Stimulated activated CD4-positive, alpha-beta T cell treated with anti-CD3 and anti-CD28 coated beads, Interleukin-12 subunit alpha, Interleukin-12 subunit beta, amount 100 ng/mL, for 24 hours (primary cell): ENCODE data around the gene RGS10.
A peak's percentile ranks its signal among the peaks of the same experiment; 100 is the strongest.

ENCODE experiments used
- DNase-seq, 2 experiments: peaks; one replicate each; pipeline ENCODE4 v3.0.0-alpha.2; 2020; ENCODE audit warnings: low read depth in 2 of 2

RGS10 gene

DNA sequence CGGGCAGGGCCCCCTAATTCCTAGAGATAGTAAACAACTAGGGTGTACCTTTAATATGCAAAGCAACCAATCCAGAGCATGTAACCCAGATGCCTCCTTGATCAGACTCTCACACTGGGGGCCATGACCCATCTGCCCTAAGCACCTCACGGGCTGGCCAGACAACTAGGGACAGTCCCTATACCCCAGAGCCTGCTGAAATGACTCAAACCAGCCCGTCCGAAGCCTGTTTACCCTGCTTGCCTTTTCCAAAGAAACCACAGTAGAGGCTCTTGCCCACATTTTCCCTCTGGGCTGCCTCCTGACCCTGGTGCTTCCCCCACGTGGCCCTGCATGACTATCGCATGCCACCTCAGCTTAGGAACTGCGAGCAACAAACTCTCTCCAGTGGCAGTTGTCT, 46.2 kb downstream of the RGS10 start:
- peak; percentile 33 to 68 for DNase-seq

DNA sequence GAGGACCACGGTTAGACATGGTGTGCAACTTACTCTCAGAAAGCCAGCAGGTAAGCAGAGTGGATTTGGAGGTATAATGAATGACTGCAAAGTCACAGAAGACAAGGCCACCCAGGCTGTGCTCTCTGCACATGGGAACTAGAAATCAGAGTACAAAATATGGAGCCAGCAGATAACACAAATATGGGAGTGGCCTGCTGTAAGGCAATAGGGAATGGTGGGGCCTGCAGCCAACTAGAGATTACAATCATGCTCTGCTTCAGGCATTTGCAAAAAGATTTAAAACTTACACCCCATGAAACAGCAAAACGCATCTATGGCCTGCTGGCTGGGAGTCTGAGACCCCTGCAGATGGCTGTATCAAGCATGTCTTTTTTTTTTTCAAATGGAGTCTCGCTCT, 47.0 kb downstream of the RGS10 start:
- DNase-seq = no peak

DNA sequence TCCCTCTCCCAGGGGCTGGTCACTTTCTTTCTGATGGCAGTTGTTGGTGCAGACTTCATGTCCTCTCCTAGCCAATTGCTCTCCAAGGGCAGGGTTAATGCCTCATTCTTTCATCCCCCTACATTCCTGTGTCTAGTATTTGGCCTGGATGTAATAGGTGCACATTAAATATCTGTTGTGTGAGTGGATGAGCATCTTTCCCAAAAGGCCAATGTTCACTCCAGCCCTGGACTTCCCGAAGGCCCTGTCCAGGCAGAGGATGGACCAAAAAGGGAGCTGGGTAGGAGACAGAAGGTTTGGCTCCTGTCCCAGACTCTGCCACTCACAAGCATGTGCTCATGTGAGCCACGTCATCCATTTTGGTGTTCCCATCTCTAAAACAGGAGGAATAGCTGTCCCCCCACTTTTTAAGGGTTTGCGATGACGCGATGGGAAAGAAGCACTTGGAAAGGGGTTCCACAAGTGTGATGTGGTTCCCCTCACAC, 47.5 kb downstream of the RGS10 start:
- no peak for DNase-seq

DNA sequence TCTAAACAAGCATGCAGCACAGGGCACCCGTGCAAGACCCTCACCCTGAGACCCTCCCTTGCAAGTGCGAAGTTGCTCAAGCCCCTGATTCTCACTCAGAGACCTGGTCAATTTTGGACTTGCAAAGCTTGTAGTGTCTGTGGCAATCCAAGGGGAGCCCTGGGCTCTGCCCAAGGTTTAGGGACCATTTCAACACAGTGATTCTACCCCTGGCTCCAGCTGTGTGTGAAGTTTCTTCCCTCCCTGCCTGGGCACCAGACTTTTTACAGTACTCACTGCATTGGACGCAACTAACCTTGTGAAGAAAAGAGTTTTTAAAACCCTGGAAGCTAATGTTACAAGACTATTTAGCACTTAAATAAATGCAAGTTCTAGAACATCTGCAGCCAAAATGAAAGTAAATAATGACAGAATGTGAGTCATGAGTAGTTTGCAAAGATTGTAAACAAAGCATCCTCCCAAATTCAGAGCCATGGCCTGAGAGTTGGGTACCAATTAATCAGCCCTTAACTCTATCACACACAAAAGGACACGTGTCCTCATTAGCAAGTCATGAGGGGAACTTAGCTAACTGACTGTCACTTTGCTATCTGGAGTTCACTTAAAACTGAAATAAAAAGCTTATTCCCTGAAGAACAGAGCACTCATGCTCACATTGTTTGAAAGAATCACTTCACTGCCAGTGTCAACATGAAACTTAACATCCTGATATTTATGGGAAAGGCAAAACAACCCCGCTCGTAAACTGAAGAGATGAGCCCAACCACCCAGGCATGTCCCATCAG, 48.1 kb downstream of the RGS10 start:
- no peak for DNase-seq

DNA sequence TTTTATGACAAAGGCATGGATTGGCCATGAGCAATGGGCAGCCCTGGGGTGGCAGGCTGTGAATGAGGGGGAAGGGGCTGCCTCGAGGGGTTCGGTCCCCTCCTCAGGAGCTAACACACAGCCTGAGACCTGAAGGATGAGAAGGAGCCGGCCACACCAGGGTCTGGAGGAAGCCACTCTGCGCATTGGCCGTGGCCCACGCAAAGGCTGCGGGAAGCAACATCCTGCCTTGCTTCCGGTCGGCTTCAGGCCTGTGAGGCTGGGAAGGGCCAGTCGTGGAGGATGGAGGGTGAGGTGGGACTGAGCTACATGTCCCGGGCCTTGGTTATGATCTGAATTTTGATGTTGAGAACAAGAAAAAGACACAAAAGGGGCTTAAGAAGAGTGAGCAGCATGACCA, 49.4 kb downstream of the RGS10 start:
- DNase-seq = no peak

DNA sequence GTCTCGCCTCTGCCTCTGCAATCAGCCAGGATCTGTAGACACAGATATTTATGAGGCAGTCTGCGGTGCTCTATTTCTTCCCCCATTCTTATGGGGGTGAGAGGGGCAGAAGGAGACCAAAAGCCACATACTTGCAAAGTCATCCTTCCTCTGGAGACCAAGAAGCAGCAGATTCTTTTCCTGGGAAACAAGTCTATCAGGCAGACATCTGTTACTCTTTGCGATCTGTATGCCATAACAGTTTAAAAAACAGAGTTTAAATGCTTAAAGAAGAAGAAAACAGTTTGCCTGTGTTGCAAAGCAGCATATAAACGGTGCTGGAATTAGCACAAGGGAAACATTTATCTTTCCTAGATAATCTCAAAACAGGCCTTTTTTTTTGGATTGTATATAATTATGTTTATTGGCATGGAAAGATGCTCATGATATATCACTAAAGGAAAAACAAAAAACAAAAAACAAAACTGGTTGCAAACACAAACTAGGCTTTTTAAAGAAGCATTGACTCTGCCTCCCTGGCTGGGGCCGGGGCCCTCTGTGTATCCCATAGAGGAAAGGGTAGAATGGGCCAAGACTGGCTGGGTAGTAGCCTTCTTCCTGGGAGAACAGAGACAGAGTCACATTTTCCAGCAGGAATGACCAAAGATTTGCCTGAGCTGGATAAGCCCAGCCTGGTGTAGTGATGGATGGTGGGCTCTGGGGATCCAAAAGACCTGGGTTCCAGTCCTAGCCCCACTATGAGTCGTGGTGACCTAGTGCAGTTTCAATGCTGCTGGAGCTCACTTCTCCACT, 50.4 kb downstream of the RGS10 start:
- DNase-seq = no peak

DNA sequence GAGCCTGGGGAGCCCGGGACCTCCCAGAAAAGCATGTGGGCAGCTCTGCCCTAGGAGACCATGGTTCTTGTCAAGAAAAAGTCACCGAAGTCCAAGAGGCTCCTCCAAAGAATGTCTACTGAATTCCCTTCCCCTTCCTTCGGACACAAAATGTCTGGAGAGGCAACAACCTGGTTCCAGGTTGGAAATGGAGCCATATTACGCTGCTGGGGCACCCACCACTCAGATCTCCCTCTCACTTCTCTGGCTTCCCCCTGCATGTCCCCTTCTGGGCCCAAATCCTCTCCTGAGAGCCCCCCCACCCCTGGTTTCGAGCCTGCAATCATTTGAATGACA, 52.6 kb downstream of the RGS10 start:
- DNase-seq = no peak

DNA sequence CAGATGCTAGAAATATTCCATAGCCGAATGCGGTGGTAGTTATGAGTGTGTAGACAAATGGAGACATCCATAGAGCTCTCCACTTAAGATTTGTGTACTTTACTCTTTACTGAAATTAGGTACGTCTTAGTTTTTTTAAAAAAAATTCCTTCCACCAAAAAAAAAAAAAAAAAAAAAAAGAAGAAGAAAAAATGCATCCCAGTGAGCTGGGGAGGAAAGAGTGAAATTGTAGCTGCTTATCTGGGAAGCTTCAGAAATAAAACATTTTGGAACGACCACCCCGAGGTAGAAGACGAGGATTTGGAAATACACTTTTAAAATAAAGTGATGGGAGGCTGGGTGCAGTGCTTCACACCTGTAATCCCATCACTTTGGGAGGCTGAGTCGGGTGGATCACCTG, 53.8 kb downstream of the RGS10 start:
- DNase-seq = no peak

DNA sequence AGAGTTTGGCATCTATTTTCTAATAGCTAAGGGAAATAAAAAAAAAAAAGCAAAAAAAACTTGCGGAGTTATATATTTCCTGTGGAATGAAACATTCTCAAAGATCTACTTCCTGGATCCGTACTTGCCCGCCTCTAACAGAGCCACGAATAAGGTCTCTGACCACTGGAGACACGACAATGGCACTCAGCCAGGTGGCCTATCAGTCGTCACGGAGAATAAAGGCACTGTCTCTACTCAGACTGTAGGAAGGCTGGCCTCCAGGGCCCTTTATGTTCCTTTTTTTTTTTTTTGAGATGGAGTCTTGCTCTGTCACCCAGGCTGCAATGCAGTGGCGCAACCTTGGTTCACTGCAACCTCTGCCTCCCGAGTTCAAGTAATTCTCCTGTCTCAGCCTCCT, 58.7 kb downstream of the RGS10 start:
- no peak for DNase-seq

DNA sequence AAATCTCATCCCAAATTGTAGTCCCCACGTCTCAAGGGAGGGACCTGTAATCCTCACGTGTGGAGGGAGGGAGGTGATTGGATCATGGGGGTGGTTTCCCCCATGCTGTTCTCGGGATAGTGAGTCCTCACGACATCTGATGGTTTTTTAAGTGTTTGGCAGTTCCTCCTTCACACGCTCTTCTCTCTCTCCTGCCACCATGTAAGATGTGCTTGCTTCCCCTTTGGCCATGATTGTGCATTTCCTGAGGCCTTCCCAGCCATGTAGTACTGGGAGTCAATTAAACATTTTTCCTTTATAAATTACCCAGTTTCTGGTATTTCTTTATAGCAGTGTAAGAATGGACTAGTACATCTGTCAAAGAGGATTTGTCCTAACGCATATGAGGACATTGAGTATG, 59.5 kb downstream of the RGS10 start:
- no peak for DNase-seq

DNA sequence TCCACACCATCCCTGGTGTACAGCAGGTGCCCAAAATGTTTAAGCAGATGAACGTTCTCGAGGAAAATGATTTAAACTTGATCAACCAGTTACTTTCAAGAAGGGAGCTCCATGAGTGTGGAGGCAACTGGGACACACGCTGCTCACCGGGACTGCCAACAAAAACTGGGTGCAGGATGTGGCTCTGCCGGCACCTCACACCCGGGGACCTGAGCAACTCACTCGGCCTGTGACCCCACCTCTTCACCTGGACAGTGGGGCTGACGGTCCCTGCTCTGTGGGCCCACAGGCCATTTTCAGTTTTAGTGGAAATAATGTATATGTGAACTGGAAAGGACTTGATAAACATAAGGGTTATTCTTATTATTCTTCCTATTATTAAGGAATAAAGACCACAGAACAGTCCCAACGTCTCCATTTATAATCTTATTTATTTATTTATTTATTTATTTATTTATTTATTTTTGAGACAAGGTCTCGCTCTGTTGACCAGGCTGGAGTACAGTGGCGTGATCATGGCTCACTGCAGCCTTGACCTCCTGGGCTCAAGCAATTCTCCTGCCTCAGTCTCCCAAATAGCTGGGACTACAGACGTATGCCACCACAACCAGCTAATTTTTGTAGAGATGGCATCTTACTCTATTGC, 60.6 kb downstream of the RGS10 start:
- no peak for DNase-seq

DNA sequence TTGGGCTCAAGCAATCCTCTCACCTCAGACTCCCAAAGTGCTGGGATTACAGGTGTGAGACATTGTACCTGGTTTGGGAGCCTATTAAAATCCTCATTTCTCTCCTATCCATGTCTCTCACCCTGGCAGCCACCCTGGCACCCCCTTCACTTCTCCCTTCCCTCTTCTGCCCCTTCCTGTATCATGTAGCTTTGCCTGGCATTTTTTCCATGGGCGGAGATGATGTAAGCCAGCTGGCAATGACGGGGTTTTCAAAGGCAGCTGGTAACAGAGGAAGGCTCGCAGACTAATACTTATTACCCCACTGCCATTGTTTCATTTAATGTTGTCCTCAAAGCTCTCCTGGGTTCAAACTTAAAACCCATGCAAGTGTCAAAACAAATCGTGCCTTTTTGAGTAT, 61.9 kb downstream of the RGS10 start:
- no peak for DNase-seq

DNA sequence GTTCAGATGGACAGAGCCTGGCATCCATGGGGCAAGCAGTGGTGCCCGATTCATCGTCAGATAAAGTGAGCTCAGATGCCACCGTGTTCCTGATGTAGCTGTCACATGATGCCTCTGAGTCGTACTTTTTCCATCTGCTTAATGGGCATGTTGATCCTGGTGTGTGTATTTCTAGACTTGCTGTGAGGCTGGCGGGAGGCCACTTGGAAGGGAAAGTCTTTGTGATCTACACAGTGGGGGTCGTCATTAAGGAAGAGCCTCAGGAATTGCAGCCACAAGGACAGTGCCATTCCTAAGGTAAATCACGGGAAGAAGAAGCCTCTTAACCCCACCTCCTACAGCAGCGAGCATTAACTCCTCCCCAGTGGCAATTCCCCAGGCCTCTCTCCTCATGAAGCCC, 63.0 kb downstream of the RGS10 start:
- DNase-seq = no peak

DNA sequence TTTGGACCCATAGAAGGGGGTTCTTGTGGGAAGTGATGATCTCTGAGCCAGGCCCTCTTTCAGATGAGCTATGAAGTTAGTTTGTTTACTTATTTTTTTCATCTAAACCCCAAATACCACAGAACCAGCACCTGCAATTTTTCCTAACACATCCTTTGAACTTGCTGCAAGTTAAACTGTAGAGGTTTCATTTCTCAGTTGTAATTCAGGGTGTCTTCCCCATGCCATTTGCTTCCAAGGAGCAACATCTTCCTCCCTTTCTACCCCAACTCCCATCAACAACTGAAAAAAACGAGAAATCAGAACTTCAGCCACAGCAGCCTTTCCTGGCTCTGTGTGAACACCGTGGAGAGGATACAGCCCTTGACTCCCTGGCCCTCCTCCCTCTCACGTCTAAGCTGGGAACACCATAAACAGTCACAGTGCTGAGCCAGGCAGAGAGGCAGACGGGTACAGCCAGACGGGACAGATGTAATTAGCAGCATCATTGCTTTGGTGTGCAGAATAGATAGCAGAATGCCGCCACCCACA, 63.6 kb downstream of the RGS10 start:
- DNase-seq = no peak

DNA sequence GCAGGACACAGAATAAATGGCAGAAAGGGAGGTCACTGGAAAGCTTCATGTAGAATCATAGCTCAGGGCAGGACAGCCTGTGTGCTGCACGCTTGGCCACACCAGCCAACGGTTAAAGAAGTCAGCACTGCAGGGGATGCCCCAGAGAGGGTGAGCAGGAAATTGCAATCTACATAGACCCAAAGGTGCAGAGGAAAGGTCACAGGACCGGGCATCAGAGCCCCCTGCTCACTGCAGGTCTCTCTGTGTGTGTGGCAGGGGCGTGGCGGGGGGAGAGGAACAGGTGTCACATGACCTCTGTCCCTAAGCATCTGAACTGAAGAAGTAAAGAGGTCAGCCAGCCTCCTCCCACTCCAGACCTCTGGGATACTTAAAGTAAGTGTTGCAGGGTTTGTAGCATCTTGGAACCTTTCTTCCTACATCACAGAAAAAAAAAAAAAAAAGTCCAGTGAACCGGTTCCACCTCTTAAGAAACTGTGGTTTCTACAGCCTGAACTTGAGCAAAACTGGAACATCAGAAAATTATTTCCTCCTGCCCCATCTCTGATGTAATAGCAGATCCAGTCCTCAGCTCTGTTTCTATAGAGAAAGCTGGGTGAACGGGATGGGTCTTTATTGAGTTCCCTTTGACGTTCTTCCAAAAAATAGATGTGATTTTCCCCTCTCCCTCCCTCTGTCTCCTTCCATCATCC, 64.3 kb downstream of the RGS10 start:
- DNase-seq = no peak

DNA sequence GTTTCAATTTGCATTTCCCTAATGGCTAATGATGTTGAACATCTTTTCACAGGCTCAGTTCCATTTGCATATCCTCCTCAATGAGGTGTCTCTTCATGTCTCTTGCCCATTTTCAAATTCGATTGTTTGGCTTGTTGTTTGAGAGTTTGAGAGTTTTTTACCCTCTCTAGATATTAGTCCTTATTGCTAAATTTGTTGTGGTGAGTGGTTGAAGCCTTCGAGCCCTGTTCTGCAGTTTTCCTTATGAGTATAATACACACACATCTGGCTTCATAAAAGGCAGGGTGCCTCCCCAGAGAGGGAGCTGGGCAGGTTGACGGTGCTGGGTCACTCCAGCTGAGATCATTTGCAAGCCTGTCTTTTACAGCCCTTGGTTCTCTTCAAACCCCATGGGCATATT, 65.1 kb downstream of the RGS10 start:
- no peak for DNase-seq

DNA sequence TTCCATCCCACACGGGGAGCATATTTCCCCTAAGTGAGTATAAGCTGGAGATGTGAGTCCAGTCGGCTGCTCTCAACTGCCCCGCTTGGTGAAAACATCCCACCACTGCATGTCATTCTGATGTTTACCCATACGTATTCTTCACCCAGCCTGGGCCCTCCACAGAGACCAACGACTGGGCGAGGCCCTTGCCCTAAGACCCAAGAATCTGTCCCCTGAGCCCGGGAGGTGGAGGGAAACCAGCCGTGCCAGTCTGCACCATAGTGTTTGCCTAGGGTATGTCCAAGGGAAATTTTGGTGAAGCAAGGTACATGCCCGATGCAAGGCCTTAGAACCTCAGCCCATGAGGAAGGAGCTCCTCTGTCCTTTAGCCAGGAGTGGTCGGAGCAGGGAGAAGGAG, 67.9 kb downstream of the RGS10 start:
- DNase-seq = no peak

DNA sequence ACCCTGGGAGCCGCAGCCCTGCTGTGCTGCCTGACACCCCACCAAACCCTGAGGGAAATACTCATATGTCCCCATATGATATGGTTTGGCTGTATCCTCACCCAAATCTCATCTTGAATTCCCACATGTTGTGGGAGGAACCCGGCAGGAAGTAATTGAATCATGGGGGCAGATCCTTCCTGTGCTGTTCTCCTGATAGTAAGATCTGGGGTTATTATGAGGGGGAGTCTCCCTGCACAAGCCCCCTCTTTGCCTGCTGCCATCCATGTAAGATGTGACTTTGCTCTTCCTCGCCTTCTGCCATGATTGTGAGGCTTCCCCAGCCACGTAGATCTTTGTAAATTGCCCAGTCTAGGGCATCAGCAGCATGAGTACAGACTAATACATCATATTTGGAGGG, 68.7 kb downstream of the RGS10 start:
- DNase-seq = no peak

DNA sequence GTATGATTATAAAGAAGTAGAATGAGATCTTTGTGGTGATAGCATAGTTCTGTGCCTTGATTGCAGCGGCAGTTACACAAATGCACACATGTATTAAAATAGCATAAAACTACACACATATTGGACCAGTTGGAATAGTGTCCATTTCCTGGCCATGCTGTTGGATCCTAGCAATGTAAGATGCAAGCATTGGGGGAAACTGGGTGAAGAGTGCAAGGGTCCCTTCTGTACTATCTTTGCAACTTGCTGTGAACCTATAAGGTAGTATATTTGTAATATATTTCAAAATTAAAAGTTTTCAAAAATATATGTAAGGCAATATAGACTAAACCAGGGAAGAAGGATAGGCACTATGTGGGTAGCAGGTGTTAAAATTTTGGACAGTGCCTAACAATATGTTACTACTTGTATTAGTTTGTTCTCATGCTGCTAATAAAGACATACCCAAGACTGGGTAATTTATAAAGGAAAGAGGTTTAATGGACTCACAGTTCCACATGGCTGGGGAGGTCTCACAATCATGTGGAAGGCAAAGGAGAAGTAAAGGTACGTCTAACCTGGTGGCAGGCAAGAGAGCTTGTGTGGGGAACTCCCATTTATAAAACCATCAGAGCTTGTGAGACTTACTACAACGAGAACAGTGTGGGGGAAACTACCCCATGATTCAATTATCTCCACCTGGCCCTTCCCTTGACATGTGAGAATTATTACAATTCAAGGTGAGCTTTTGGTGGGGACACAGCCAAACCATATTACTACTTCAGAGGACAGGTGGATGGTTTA, 71.4 kb downstream of the RGS10 start:
- DNase-seq = no peak

DNA sequence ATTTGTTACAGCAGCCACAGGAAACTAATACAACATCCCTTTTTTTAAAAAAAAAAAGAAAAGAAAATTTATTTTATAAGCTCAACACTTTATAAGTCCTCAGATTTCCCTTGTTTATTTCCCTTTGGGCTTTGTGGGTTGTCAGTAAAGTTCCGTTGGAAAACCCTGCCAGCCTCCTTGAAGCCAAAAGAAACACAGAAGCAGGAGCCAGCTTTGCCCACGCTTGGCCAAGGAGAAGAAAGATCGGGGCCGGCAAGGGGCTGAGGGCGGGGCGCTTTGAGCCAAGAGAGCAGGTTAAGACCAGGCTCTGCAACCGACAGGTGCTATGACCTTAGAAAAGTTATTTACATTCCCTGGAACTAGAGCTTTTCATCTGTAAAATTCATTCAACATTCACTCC, 72.7 kb downstream of the RGS10 start:
- DNase-seq = no peak

DNA sequence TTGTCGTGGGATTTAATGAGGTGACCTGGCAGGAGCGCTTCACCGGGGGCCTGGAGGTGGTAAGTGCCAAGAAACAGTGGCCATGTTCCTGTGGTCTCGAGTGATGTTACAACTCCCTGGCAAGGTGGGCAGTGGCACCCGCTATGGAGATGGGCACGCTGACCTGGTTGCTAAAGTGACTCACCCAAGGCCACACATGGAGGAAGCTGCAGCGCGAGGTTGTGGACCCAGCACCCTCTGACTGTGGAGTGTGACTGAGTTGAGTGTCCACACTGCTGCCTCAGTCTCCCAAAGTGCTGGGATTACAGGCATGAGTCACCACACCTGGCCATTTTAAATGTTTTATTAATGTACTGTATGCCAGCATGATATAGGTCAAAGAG, 73.2 kb downstream of the RGS10 start:
- DNase-seq = no peak
